HG03060 (cell line): ENCODE data around the gene GPR6.

Experiments used
- ATAC-seq: cut with Tn5 transposase; IDR thresholded peaks from one replicate; pipeline ENCODE4 v1.9.1; 2021; ENCODE audit warnings: low read depth, moderate number of reproducible peaks; ENCODE audit not compliant: unreplicated experiment

The GPR6 gene, protein sequence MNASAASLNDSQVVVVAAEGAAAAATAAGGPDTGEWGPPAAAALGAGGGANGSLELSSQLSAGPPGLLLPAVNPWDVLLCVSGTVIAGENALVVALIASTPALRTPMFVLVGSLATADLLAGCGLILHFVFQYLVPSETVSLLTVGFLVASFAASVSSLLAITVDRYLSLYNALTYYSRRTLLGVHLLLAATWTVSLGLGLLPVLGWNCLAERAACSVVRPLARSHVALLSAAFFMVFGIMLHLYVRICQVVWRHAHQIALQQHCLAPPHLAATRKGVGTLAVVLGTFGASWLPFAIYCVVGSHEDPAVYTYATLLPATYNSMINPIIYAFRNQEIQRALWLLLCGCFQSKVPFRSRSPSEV

GRCh38 chr6:109978174-109979032 lies at the start of gene GPR6:
GPR6 (plus strand) TSS chr6:109978311; CDS start chr6:109979113, 802 bp downstream.
- no peak for ATAC-seq

DNA sequence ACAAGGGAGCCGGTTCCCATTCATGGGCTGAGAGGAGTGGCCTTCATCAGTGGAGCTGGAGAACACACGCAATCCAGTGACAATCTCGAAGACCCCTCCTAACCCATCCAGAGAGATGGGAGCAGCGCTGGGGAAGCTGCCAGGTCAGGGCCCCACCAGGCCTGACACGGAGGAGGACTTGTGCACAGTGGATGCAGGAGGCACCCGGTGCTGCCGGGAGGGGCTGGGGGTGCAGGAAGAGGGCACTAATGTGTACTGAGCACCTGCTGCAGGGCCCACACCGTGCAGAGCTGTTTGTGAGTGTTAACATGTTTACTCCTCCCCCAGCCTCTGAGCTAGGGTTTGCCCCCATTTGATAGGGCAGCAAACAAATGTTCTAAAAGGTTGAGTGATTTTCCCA lies 43.8 kb upstream of the GPR6 start:
- no peak for ATAC-seq

GRCh38 chr6:109939654-109940053 lies 38.5 kb upstream of the GPR6 start:
- ATAC-seq, result no peak

- no peak for ATAC-seq
Observed at GRCh38 chr6:109944448-109944847, 33.7 kb upstream of the GPR6 start.

- no peak for ATAC-seq
Observed at GRCh38 chr6:109945091-109945490, 33.0 kb upstream of the GPR6 start.

GRCh38 chr6:109946979-109947378 lies 31.1 kb upstream of the GPR6 start:
- no peak for ATAC-seq

GRCh38 chr6:109949281-109950065 lies 28.6 kb upstream of the GPR6 start:
- ATAC-seq, result no peak

DNA sequence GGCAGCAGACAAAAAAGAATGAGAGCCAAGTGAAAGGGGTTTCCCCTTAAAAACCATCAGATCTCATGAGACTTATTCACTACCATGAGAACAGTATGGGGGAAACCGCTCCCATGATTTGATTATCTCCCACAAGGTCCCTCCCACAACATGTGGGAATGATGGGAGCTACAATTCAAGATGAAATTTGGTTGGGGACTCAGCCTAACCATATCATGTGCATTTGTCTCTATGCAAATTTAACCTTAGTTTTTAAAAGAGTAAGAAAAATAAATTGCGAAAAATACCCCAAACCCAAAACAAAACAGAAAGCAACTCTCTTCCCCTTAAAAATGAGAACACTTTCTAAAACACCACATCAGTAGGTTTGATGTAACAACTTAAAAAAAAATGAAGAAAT lies 22.6 kb upstream of the GPR6 start:
- ATAC-seq, result no peak

DNA sequence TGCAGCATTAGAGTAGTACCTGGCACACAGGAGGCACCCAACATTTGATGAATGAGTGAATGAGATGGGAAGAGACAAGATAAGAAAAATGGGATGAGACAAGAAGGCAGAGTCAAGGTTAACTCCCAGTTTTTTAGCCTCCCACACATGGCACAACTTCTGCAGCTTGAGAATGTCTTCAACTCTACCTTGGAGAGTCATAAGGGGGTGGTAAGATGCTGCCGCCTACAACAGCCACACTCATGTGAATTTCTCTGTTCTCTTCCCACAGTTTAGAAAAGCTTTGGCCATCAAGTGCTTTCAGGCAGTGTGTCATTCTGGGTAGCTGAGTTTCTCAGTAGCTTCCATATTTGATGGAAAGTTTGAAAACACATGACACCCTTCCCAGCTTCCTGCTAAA lies 19.5 kb upstream of the GPR6 start:
- ATAC-seq, result no peak

DNA sequence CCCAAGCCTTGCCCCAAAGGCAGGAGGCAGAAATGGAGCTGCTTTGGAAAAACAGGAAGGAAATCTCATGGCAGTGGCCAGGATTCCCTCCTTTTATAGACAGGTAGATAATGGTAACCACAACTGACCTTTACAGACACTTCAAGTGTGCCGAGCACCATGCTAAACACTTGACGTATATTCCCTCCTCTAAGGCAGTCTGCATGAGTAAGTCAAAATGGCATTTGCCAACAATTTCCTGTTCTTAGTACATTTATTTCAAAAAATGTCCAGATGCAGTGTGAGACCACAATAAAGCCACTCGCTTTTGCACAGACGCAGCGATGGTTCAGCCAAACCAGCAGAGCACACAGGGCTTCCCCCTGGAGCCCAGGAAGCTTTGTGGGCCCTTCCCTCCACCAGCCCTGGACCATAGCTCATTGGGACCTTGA lies 16.5 kb upstream of the GPR6 start:
- no peak for ATAC-seq

DNA sequence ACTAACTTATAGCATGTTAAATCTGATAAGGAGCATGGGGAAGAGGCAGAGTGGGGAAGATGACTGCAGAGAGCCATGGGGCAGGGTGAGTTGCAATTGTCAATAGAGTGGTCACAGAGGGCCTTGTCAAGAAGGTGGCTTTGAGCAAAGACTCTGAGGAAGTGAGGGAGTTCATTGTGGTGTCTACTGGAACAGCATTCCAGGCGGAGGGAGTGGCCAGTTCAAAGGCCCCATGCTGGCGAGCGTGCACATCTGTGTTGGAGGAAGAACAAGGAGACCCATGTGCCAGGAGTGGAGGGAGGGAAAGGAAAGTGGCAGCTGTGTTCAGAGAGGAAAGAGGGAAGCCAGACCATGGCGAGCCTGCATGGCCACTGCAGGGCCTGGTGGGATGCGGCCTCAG lies 15.8 kb upstream of the GPR6 start:
- ATAC-seq, result no peak

DNA sequence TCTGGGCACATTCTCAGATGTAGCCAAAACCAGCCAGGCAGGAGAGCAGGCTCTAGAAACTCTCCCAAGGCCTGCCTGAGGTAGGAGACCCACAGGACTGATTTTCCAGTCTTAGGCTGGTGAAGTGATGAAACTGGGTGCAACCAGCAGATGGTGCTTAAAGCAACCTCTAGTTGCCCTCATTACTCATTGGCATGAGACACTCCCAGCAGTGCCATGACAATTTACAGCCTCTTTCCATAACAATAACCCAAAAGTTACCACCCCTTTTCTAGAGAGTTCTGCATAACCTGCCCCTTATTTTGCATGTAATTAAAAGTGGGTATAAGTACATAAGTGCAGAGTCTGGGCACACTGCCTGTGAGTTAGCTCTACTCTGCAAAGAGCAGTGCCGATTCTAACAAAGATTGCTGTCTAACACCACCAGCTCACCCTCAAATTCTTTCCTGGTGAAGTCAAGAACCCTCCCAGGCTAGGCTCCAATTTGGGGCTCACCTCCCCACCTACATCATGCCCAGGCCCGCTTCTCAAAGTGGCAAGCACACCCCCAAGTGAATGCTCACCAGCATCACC lies 14.4 kb upstream of the GPR6 start:
- ATAC-seq, result no peak

GRCh38 chr6:109964949-109965348 lies 13.2 kb upstream of the GPR6 start:
- no peak for ATAC-seq

GRCh38 chr6:109966299-109966698 lies 11.8 kb upstream of the GPR6 start:
- ATAC-seq, result no peak

GRCh38 chr6:109977791-109978173 lies 329 bp upstream of the GPR6 start:
- no peak for ATAC-seq

GRCh38 chr6:109979033-109979921 lies 1.2 kb downstream of the GPR6 start:
- ATAC-seq, result no peak

- ATAC-seq, result no peak
Observed at GRCh38 chr6:109984410-109984809, 6.3 kb downstream of the GPR6 start.

- no peak for ATAC-seq
Observed at GRCh38 chr6:109987196-109987595, 9.1 kb downstream of the GPR6 start.

- no peak for ATAC-seq
Observed at GRCh38 chr6:109991201-109992101, 13.3 kb downstream of the GPR6 start.
